Measurements from ENCODE around the gene RTEL1. TPM values are rescaled to one million over a fixed set of nuclear protein-coding genes. Genes with fewer than 3 reads are reported as not detected.

RTEL1 gene
- total and polyA plus RNA-seq, 9 of the 15 experiments (the other 6 are each of a cell fraction or from before 2014, with no cell fraction given) = 0.36 to 61.0 (median 17.9) TPM

DNA sequence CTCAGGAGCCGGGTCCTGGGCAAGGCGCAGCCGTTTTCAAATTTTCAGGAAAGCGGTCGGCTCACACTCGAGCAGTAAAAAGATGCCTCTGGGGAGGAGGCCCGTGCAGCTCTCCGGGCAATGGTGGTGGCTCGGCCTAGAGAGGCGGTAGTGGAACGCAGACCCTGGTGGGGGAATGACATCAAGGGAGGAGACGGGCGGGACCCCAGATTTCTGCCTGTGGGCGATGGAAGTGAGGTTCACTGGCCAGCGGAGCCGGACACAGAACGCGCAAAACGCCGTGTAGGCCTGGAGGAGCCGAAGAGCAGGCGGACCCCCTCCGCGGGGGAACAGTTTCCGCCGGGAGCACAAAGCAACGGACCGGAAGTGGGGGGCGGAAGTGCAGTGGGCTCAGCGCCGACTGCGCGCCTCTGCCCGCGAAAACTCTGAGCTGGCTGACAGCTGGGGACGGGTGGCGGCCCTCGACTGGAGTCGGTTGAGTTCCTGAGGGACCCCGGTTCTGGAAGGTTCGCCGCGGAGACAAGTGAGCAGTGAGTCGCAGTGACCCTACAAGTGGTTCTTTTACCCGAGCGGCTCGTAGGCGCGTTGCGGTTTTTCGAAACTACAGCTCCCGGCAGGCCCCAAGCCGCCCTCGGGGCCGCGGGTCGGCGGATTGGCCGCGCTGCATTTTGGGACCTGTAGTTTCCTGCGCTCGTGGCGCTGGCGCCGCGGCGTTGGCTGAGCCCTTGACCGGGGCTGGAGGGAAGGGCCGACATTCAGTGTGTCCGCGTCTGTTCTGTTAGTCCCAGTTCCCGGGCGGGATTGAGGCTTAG, at the start of gene RTEL1 (continued):
- TF ChIP-seq ZBTB9 (CRISPR knock-in tag; IDR thresholded peaks at IDR 0.05) (0 out of 2 replicates have a peak, but pooled peaks have one; percentile 27), ZNF655 (CRISPR knock-in tag; IDR thresholded peaks at IDR 0.05) (no peak), RHOXF2B (CRISPR knock-in tag; conservative IDR thresholded peaks at IDR 0.05) (no peak), ZNF23 (CRISPR knock-in tag; IDR thresholded peaks at IDR 0.05) (no peak), CBFA2T3 (IDR thresholded peaks at IDR 0.05) (no peak), HOXB6 (CRISPR knock-in tag; IDR thresholded peaks at IDR 0.05; ENCODE audit: borderline replicate concordance) (no peak), ARID3A (IDR thresholded peaks at IDR 0.05; ENCODE audit: borderline replicate concordance, low read depth, low read length) (no peak), ILF3 (IDR thresholded peaks at IDR 0.05; ENCODE audit: borderline replicate concordance) (no peak), ZNF282 (CRISPR knock-in tag; IDR thresholded peaks at IDR 0.05) (0 out of 2 replicates have a peak, but pooled peaks have one; percentile 43), NBN (IDR thresholded peaks at IDR 0.05; ENCODE audit: low read depth) (peak; percentile 70), CBX3 (IDR thresholded peaks at IDR 0.05; ENCODE audit: borderline replicate concordance in 1 of 2, low read length in 2 of 2) (peak in 1 of 2 experiments; percentile 80; a peak in 2 of 3 replicates), CBX1 (IDR thresholded peaks at IDR 0.05; ENCODE audit: low read depth) (peak; percentile 51; the same call in 1 of the 2 replicates)
- TF ChIP-seq, protein P1, sequence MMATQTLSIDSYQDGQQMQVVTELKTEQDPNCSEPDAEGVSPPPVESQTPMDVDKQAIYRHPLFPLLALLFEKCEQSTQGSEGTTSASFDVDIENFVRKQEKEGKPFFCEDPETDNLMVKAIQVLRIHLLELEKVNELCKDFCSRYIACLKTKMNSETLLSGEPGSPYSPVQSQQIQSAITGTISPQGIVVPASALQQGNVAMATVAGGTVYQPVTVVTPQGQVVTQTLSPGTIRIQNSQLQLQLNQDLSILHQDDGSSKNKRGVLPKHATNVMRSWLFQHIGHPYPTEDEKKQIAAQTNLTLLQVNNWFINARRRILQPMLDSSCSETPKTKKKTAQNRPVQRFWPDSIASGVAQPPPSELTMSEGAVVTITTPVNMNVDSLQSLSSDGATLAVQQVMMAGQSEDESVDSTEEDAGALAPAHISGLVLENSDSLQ (IDR thresholded peaks at IDR 0.05) = peak; percentile 81
- TF ChIP-seq, protein P2, sequence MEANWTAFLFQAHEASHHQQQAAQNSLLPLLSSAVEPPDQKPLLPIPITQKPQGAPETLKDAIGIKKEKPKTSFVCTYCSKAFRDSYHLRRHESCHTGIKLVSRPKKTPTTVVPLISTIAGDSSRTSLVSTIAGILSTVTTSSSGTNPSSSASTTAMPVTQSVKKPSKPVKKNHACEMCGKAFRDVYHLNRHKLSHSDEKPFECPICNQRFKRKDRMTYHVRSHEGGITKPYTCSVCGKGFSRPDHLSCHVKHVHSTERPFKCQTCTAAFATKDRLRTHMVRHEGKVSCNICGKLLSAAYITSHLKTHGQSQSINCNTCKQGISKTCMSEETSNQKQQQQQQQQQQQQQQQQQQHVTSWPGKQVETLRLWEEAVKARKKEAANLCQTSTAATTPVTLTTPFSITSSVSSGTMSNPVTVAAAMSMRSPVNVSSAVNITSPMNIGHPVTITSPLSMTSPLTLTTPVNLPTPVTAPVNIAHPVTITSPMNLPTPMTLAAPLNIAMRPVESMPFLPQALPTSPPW (CRISPR knock-in tag; IDR thresholded peaks at IDR 0.05) = peak; percentile 73
- TF ChIP-seq, protein P3, sequence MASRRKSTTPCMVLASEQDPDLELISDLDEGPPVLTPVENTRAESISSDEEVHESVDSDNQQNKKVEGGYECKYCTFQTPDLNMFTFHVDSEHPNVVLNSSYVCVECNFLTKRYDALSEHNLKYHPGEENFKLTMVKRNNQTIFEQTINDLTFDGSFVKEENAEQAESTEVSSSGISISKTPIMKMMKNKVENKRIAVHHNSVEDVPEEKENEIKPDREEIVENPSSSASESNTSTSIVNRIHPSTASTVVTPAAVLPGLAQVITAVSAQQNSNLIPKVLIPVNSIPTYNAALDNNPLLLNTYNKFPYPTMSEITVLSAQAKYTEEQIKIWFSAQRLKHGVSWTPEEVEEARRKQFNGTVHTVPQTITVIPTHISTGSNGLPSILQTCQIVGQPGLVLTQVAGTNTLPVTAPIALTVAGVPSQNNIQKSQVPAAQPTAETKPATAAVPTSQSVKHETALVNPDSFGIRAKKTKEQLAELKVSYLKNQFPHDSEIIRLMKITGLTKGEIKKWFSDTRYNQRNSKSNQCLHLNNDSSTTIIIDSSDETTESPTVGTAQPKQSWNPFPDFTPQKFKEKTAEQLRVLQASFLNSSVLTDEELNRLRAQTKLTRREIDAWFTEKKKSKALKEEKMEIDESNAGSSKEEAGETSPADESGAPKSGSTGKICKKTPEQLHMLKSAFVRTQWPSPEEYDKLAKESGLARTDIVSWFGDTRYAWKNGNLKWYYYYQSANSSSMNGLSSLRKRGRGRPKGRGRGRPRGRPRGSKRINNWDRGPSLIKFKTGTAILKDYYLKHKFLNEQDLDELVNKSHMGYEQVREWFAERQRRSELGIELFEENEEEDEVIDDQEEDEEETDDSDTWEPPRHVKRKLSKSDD (conservative IDR thresholded peaks at IDR 0.05; ENCODE audit: low read length) = peak; percentile 62; the same call in 1 of the 2 replicates
- TF ChIP-seq, protein P4, sequence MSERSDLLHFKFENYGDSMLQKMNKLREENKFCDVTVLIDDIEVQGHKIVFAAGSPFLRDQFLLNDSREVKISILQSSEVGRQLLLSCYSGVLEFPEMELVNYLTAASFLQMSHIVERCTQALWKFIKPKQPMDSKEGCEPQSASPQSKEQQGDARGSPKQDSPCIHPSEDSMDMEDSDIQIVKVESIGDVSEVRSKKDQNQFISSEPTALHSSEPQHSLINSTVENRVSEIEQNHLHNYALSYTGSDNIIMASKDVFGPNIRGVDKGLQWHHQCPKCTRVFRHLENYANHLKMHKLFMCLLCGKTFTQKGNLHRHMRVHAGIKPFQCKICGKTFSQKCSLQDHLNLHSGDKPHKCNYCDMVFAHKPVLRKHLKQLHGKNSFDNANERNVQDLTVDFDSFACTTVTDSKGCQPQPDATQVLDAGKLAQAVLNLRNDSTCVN (CRISPR knock-in tag; IDR thresholded peaks at IDR 0.05) = no peak
